OCI-LY7 (cell line): ENCODE data around the gene EXOC5. TPM values are rescaled to one million over a fixed set of nuclear protein-coding genes. Genes with fewer than 3 reads are reported as not detected.

ENCODE experiments used
- BruUV-seq: library from RNA; stranded (reverse); fragments of 400-500 nt; replicated peaks from 2 replicates; lab custom pipeline; 2021; lab: Mats Ljungman, UMichigan
- CTCF ChIA-PET: fragments of 300-600 bp; sonication (Branson Sonifier 250); formaldehyde crosslinking; loops from one replicate; lab custom pipeline; 2022; ENCODE audit warnings: antibody characterized with exemption; ENCODE audit not compliant: unreplicated experiment; lab: Charles Lee
- POLR2A ChIA-PET: fragments of 300-600 bp; sonication (Branson Sonifier 250); formaldehyde crosslinking; loops from one replicate; lab custom pipeline; 2022; ENCODE audit warnings: antibody characterized with exemption; lab: Charles Lee
- DNase-seq: peaks from one replicate; pipeline ENCODE4 v3.0.0-alpha.2; 2015; ENCODE audit warnings: low spot score
- H2AFZ ChIP-seq: fragments of 200-600 bp; sonication (generic), shearing (Covaris generic); 2 replicates; pipeline ENCODE4 v1.6.1; 2014; ENCODE audit warnings: mild to moderate bottlenecking, antibody characterized with exemption, low read length, moderate library complexity
- H3K27ac ChIP-seq: fragments of 200-600 bp; sonication (generic); 2 replicates; pipeline ENCODE4 v1.5.1; 2014; ENCODE audit warnings: mixed run types, low read depth, mild to moderate bottlenecking, moderate library complexity, low read length, inconsistent platforms; ENCODE audit not compliant: poor library complexity, severe bottlenecking
- H3K36me3 ChIP-seq: fragments of 200-600 bp; sonication (generic); 2 replicates; pipeline ENCODE4 v1.6.1; 2014; ENCODE audit warnings: mild to moderate bottlenecking, antibody characterized with exemption, low read length, moderate library complexity, mixed read lengths; ENCODE audit not compliant: insufficient read depth
- H3K4me1 ChIP-seq: fragments of 200-600 bp; sonication (generic); 2 replicates; pipeline ENCODE4 v1.5.1; 2014; ENCODE audit warnings: mild to moderate bottlenecking, low read length; ENCODE audit not compliant: insufficient read depth, poor library complexity, severe bottlenecking
- H3K4me2 ChIP-seq: fragments of 200-600 bp; sonication (generic); 2 replicates; pipeline ENCODE4 v1.6.1; 2014; ENCODE audit warnings: mild to moderate bottlenecking, low read length
- H3K4me3 ChIP-seq: fragments of 200-600 bp; sonication (generic); 2 replicates; pipeline ENCODE4 v1.5.1; 2014; ENCODE audit warnings: mild to moderate bottlenecking, low read depth, low read length; ENCODE audit not compliant: poor library complexity, severe bottlenecking
- H3K79me2 ChIP-seq: fragments of 200-600 bp; sonication (generic); 2 replicates; pipeline ENCODE4 v1.6.1; 2016; ENCODE audit warnings: low read depth, mild to moderate bottlenecking, low read length, moderate library complexity, mixed read lengths; ENCODE audit not compliant: insufficient read depth
- H3K9me2 ChIP-seq: fragments of 200-600 bp; sonication (generic); 2 replicates; pipeline ENCODE4 v1.6.1; 2016; ENCODE audit warnings: mild to moderate bottlenecking, low read length, mixed read lengths; ENCODE audit not compliant: insufficient read depth
- H3K9me3 ChIP-seq: fragments of 200-600 bp; sonication (generic); 2 replicates; pipeline ENCODE4 v1.6.1; 2014; ENCODE audit warnings: mild to moderate bottlenecking, mixed run types, low read length, mixed read lengths
- H4K20me1 ChIP-seq: fragments of 200-600 bp; sonication (generic); 2 replicates; pipeline ENCODE4 v1.6.1; 2014; ENCODE audit warnings: mild to moderate bottlenecking, antibody characterized with exemption, low read length, moderate library complexity, mixed read lengths; ENCODE audit not compliant: insufficient read depth
- EZH2phosphoT487 ChIP-seq: fragments of 200-600 bp; sonication (generic); IDR thresholded peaks from 2 replicates; pipeline ENCODE4 v1.6.1; 2018; ENCODE audit warnings: low read depth, borderline replicate concordance, mild to moderate bottlenecking, mixed run types, antibody characterized with exemption, low read length, moderate library complexity, mixed read lengths
- intact Hi-C: fragments of 100-400 bp; cut with micrococcal nuclease; formaldehyde crosslinking; loops from one replicate; pipeline ENCODE4 v1.10.0; 2022; ENCODE audit not compliant: unreplicated experiment
- total RNA-seq, 2 experiments: library from RNA; depleted of rRNA in 1 of 2; stranded (reverse); fragments of >200 nt in 1 of 2; shearing (Covaris generic) in 1 of 2; gene quantifications; 2 replicates each; pipeline ENCODE4 v1.2.3, GENCODE V29; 2014 to 2022
- TF ChIP-seq, protein P1 (sequence below): fragments of 200-600 bp; sonication (generic); conservative IDR thresholded peaks from 2 replicates; pipeline ENCODE4 v1.5.1; 2014; ENCODE audit warnings: mild to moderate bottlenecking, antibody characterized with exemption, low read length, moderate library complexity, mixed read lengths

EXOC5 gene
- total RNA-seq, 2 experiments from 2014 or later, result 26.9 to 69.4 TPM

DNA sequence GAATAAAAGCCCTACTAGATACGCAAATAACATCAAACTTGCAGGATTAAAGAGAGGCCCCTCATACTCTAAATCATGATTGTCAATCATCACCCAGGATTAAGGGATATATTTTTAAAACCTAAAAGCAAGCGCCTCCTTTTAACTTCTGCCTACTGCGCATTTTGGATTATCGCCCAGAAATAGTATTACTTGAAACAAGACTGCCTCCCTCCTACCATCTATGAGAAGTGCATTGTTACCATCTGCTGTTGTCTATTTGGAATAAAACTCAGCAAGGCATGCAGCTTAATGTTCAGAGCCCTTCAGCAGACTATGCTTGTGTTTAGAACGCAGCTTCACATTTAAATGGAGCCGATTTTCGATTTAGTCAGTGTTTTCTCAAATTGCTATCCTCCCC is 79.6 kb downstream of the EXOC5 start:
- ChIA-PET CTCF (no interaction called here), POLR2A (no interaction called here)
- Histone ChIP-seq H3K4me3 (no peak overlapping the region), H3K36me3 (no peaks in the 10 kb centered on the region), H3K9me3 (no peaks in the 10 kb centered on the region), H3K79me2 (no peaks in the 10 kb centered on the region), H4K20me1 (no peaks in the 10 kb centered on the region), H3K4me1 (no peaks in the 10 kb centered on the region), H3K4me2 (no peak overlapping the region), H3K9me2 (no peaks in the 10 kb centered on the region), H3K27ac (no peak overlapping the region), H2AFZ (no peak overlapping the region)
- TF ChIP-seq, protein P1, sequence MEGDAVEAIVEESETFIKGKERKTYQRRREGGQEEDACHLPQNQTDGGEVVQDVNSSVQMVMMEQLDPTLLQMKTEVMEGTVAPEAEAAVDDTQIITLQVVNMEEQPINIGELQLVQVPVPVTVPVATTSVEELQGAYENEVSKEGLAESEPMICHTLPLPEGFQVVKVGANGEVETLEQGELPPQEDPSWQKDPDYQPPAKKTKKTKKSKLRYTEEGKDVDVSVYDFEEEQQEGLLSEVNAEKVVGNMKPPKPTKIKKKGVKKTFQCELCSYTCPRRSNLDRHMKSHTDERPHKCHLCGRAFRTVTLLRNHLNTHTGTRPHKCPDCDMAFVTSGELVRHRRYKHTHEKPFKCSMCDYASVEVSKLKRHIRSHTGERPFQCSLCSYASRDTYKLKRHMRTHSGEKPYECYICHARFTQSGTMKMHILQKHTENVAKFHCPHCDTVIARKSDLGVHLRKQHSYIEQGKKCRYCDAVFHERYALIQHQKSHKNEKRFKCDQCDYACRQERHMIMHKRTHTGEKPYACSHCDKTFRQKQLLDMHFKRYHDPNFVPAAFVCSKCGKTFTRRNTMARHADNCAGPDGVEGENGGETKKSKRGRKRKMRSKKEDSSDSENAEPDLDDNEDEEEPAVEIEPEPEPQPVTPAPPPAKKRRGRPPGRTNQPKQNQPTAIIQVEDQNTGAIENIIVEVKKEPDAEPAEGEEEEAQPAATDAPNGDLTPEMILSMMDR, result no peak
- DNase-seq, result no peak
- no TSS peak for BruUV-seq
- intact Hi-C loops, result no loop called here

DNA sequence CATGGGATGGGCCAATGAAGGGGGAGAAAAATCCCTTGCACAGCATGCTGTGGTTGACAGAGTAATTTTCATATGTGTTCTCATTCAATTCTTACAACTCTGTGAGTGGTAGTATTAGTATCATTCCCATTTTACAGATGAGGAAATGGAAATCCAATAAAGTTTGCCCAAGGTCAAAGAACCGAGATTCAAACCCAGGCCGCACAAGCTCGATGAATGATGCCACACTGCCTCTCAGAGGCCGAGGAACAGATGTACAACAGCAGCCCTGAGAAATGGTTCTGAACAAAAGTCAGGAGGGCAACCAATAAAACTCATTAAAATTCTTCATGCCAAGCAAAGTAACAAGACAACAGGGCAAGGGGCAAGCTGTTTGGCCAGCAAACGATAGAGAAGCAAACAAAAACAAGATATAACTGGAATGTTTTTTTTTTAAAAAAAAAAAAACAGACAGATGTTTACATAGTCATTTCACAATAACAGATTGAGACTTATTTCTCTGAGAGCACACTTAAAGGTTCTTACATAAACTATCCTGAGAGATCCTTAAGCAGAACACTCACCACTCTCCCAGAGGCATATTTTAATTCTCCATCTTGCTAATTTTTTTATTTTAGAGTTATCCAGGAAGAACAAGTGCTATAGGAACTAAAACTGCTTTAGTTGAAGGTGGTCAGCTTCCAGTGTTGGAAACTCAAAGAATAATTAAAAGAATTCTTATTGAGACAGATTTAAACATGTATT is 85.8 kb downstream of the EXOC5 start:
- CTCF ChIA-PET, result no interaction called here

DNA sequence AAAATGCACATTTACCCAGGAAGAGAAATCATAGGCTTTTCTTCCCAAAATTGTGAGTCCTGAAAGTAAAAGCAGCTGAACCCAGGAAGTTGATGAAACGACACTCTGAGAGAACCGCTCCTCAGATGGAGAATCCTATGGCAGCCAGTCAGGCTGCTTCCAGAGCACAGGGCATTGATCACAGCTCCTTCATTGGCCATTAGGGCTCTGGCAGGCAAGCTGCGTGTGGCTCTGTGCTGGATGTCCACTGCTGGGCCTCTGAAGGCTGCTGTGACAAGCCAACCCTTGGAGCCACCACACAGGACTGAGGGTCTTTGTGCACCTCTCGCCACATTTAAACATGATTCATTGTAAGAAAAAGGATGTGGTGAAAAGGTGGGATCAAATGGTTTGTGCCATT is 89.4 kb downstream of the EXOC5 start:
- DNase-seq, result no peak
- CTCF ChIA-PET, result no interaction called here
- Histone ChIP-seq H3K9me3 (no peaks in the 10 kb centered on the region), H3K4me1 (no peaks in the 10 kb centered on the region), H3K9me2 (no peaks in the 10 kb centered on the region), H3K79me2 (no peaks in the 10 kb centered on the region), H2AFZ (no peak overlapping the region), H3K27ac (no peak overlapping the region), H3K36me3 (no peaks in the 10 kb centered on the region), H3K4me3 (no peak overlapping the region), H4K20me1 (no peaks in the 10 kb centered on the region), H3K4me2 (no peak overlapping the region)
- intact Hi-C loops, result no loop called here
- BruUV-seq, result no TSS peak
- TF ChIP-seq, protein P1, result no peak
- TF ChIP-seq EZH2phosphoT487, result no peak
- POLR2A ChIA-PET, result no interaction called here

More for the DNA sequence above, 85.8 kb downstream of the EXOC5 start:
- DNase-seq, result peak; percentile 10
- Histone ChIP-seq H3K9me2 (no peaks in the 10 kb centered on the region), H3K4me1 (no peaks in the 10 kb centered on the region), H3K27ac (no peak overlapping the region), H3K36me3 (no peaks in the 10 kb centered on the region), H2AFZ (no peak overlapping the region), H3K79me2 (no peaks in the 10 kb centered on the region), H4K20me1 (no peaks in the 10 kb centered on the region), H3K4me2 (no peak overlapping the region), H3K4me3 (no peak overlapping the region), H3K9me3 (no peaks in the 10 kb centered on the region)
- POLR2A ChIA-PET, result no interaction called here
- intact Hi-C loops, result no loop called here
- TF ChIP-seq, protein P1, result peak; percentile 71
- TF ChIP-seq EZH2phosphoT487, result no peak
- BruUV-seq, result no TSS peak
